GM12878 (cell line): ENCODE data around the gene NPIPB6. TPM values are rescaled to one million over a fixed set of nuclear protein-coding genes. Genes with fewer than 3 reads are reported as not detected.
"Not testable (repeated sequence)": the region's sequence is repeated elsewhere in the genome, so short reads cannot be mapped to it uniquely, and the experiment has no call there.

Experiments
- ATAC-seq: fragments of 200-7000 bp; cut with Tn5 transposase; 3 replicates; pipeline ENCODE4 v1.9.1; 2020; ENCODE audit warnings: mild to moderate bottlenecking, moderate library complexity
- BruUV-seq: library from RNA; stranded (reverse); fragments of 400-500 nt; replicated peaks from 2 replicates; lab custom pipeline; 2021; lab: Mats Ljungman, UMichigan
- CTCF ChIA-PET: fragments of 300-600 bp; sonication (Branson Sonifier 250); formaldehyde crosslinking; extraction: SDS; loops from one replicate; lab custom pipeline; 2021; ENCODE audit warnings: inconsistent platforms; lab: Yijun Ruan, JAX
- POLR2A ChIA-PET: fragments of 350-600 bp; formaldehyde crosslinking; extraction: SDS; loops from one replicate; lab custom pipeline; 2021; ENCODE audit warnings: inconsistent platforms; lab: Charles Lee
- RAD21 ChIA-PET: fragments of 300-600 bp; sonication (Branson Sonifier 250); formaldehyde crosslinking; loops from one replicate; lab custom pipeline; 2023; ENCODE audit warnings: antibody characterized with exemption; ENCODE audit not compliant: unreplicated experiment; lab: Charles Lee
- SMC1A ChIA-PET: fragments of 300-600 bp; sonication (Branson Sonifier 250); formaldehyde crosslinking; loops from one replicate; lab custom pipeline; 2023; ENCODE audit not compliant: unreplicated experiment, uncharacterized antibody; lab: Charles Lee
- DNase-seq: peaks from one replicate; pipeline ENCODE4 v3.0.0-alpha.2; 2011; ENCODE audit warnings: low read depth, low spot score
- FAIRE-seq: peaks from 3 replicates; lab custom pipeline; 2011; peaks lifted over from hg19 to GRCh38; lab: Jason Lieb, UNC
- H2AFZ ChIP-seq: 2 replicates; pipeline ENCODE4 v1.6.0; 2011; ENCODE audit warnings: low read depth, low read length, control low read depth; ENCODE audit not compliant: control insufficient read depth
- H3K27ac ChIP-seq: 2 replicates; pipeline ENCODE4 v1.5.1; 2011; ENCODE audit warnings: control low read depth; ENCODE audit not compliant: control insufficient read depth, insufficient read depth
- H3K27me3 ChIP-seq, 2 experiments: replicated peaks in 1 of 2; 2 replicates each; pipeline versions ENCODE4 v1.6.0 to v1.6.1; 2011; ENCODE audit warnings: low read length in 1 of 2; ENCODE audit not compliant: control insufficient read depth in 2 of 2, insufficient read depth in 2 of 2
- H3K36me3 ChIP-seq, 2 experiments: 2 replicates each; pipeline ENCODE4 v1.5.1; 2011; ENCODE audit warnings: low read length in 1 of 2; ENCODE audit not compliant: control insufficient read depth in 2 of 2, insufficient read depth in 2 of 2
- H3K4me1 ChIP-seq: 2 replicates; pipeline ENCODE4 v1.6.1; 2011; ENCODE audit warnings: mild to moderate bottlenecking, low read length, moderate library complexity, mixed read lengths; ENCODE audit not compliant: control insufficient read depth, insufficient read depth
- H3K4me2 ChIP-seq: 2 replicates; pipeline ENCODE4 v1.6.0; 2011; ENCODE audit warnings: control low read depth; ENCODE audit not compliant: control insufficient read depth, insufficient read depth
- H3K4me3 ChIP-seq: fragments of 200-600 bp; sonication (generic); 2 replicates; pipeline ENCODE4 v1.5.1; 2016
- H3K79me2 ChIP-seq: 2 replicates; pipeline ENCODE4 v1.6.0; 2011; ENCODE audit warnings: low read length; ENCODE audit not compliant: control insufficient read depth, insufficient read depth
- H3K9ac ChIP-seq: 2 replicates; pipeline ENCODE4 v1.8.0; 2011; ENCODE audit warnings: low read length, control low read depth, mixed read lengths; ENCODE audit not compliant: control insufficient read depth, insufficient read depth
- H3K9me3 ChIP-seq: replicated peaks from 3 replicates; pipeline ENCODE4 v1.5.1; 2011; ENCODE audit warnings: mild to moderate bottlenecking, low read length; ENCODE audit not compliant: control insufficient read depth, insufficient read depth
- H4K20me1 ChIP-seq: 2 replicates; pipeline ENCODE4 v1.6.0; 2011; ENCODE audit not compliant: control insufficient read depth, insufficient read depth
- WGBS: methylation state at CpG from one replicate; pipeline ENCODE4 v1.1.6; 2016; ENCODE audit warnings: low lambda C conversion rate; ENCODE audit not compliant: insufficient replicate concordance, insufficient coverage; ENCODE audit errors: missing lambda C conversion rate; 5-methylcytosine and 5-hydroxymethylcytosine counted together
- in situ Hi-C: fragments of 300-500 bp; cut with MboI; formaldehyde crosslinking; loops from 9 replicates; pipeline ENCODE4 v1.14.3; 2018; ENCODE audit warnings: mixed read lengths
- intact Hi-C: fragments of 100-400 bp; cut with micrococcal nuclease; formaldehyde crosslinking; loops from one replicate; pipeline ENCODE4 v1.14.2; 2022; ENCODE audit not compliant: unreplicated experiment
- polyA plus RNA-seq, 11 experiments: library from polyadenylated mRNA; depleted of rRNA in 4 of 11; unstranded in 6 of 11; stranded (reverse) in 5 of 11; fragments of >200 nt; fragmentation: Nextera tagmentation in 4 of 11; fragmentation: Illumina TruSeq in 1 of 11; extraction: Ambion mirVana in 4 of 11; extraction: Trizol in 1 of 11; gene quantifications; 1 replicate in 1 of 11; 2 replicates in 10 of 11; pipeline versions ENCODE4 v1.2.1 to v1.2.3, GENCODE V29; 2011 to 2016; ENCODE audit warnings: inconsistent platforms in 2 of 11, missing spikeins in 2 of 11, low read depth in 1 of 11
- total RNA-seq, 4 experiments: library from RNA; depleted of rRNA in 3 of 4; stranded (reverse); fragments of >200 nt in 3 of 4; fragmentation: Illumina TruSeq in 1 of 4; extraction: Trizol in 1 of 4; gene quantifications; 2 replicates each; pipeline versions ENCODE4 v1.2.1 to v1.2.3, GENCODE V29; 2013 to 2021

The NPIPB6 gene
- total and polyA plus RNA-seq, 10 of the 15 experiments (the other 5 are each of a cell fraction or from before 2014, with no cell fraction given): 0.24 to 0.76 (median 0.44) TPM; not detected in 5

- H3K27me3 ChIP-seq, H4K20me1 ChIP-seq, RAD21 ChIA-PET, ATAC-seq, H3K27ac ChIP-seq, FAIRE-seq, SMC1A ChIA-PET, H2AFZ ChIP-seq, H3K9me3 ChIP-seq, CTCF ChIA-PET, H3K4me3 ChIP-seq, H3K4me1 ChIP-seq, POLR2A ChIA-PET, H3K79me2 ChIP-seq, H3K4me2 ChIP-seq, intact Hi-C loops, H3K9ac ChIP-seq, BruUV-seq, H3K36me3 ChIP-seq, in situ Hi-C loops, DNase-seq: not testable (repeated sequence)
- no CpG with 5 or more reads among the region's 10 CpGs for WGBS
Observed at GRCh38 chr16:28382177-28382867, 19.0 kb upstream of the NPIPB6 start.

GRCh38 chr16:28377822-28378221 lies 14.5 kb upstream of the NPIPB6 start:
- DNase-seq, H3K9ac ChIP-seq, SMC1A ChIA-PET, intact Hi-C loops, H3K27ac ChIP-seq, ATAC-seq, H3K36me3 ChIP-seq, H2AFZ ChIP-seq, FAIRE-seq, H3K9me3 ChIP-seq, in situ Hi-C loops, H3K27me3 ChIP-seq, H3K4me2 ChIP-seq, H3K4me1 ChIP-seq, H4K20me1 ChIP-seq, POLR2A ChIA-PET, CTCF ChIA-PET, RAD21 ChIA-PET, H3K4me3 ChIP-seq, H3K79me2 ChIP-seq: not testable (repeated sequence)
- 88% methylated on average over 5 of the region's 10 CpGs for WGBS
- TSS peak; percentile 69 for BruUV-seq

- BruUV-seq, H3K4me1 ChIP-seq, H3K9ac ChIP-seq, H3K9me3 ChIP-seq, H3K27me3 ChIP-seq, FAIRE-seq, H3K36me3 ChIP-seq, H3K4me3 ChIP-seq, H3K27ac ChIP-seq, SMC1A ChIA-PET, ATAC-seq, H3K79me2 ChIP-seq, DNase-seq, POLR2A ChIA-PET, H2AFZ ChIP-seq, intact Hi-C loops, H3K4me2 ChIP-seq, H4K20me1 ChIP-seq, RAD21 ChIA-PET, CTCF ChIA-PET, in situ Hi-C loops: not testable (repeated sequence)
- 96% methylated on average over 15 of the region's 38 CpGs for WGBS
Observed at GRCh38 chr16:28377108-28377625, 13.9 kb upstream of the NPIPB6 start.

DNA sequence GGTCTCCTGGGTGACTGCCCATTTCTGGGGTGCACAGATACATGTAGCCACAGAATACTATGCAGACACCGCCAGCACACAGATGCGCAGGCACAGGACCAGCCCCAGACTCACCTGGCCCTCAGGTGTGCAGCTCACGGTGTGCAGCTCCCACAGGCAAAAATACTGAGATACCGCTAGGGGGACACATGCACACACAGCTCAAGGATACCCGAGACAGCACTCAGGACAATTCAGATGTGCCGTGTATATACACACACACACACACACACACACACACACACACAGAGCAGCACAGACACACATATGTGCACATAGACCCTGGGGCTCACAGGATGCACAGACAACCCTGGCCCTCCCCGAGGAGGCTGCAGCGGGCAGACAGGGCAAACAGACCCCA lies 11.8 kb upstream of the NPIPB6 start:
- RAD21 ChIA-PET, DNase-seq: not testable (repeated sequence)
- 0% methylated on average over 2 of the region's 8 CpGs for WGBS

More for the DNA sequence above, 11.8 kb upstream of the NPIPB6 start:
- ATAC-seq: peak; percentile 77
- in situ Hi-C loops, H3K79me2 ChIP-seq, H3K9ac ChIP-seq, intact Hi-C loops, FAIRE-seq, H3K4me2 ChIP-seq, SMC1A ChIA-PET, H3K27me3 ChIP-seq, H4K20me1 ChIP-seq, H3K27ac ChIP-seq, H3K36me3 ChIP-seq, H3K9me3 ChIP-seq, H2AFZ ChIP-seq, H3K4me3 ChIP-seq, POLR2A ChIA-PET, CTCF ChIA-PET, BruUV-seq, H3K4me1 ChIP-seq: not testable (repeated sequence)
